ENCODE data around the gene UGT1A9. TPM values are rescaled to one million over a fixed set of nuclear protein-coding genes. Genes with fewer than 3 reads are reported as not detected.

UGT1A9 gene
- total and polyA plus RNA-seq, 2 experiments from 2014 or later = not detected

DNA sequence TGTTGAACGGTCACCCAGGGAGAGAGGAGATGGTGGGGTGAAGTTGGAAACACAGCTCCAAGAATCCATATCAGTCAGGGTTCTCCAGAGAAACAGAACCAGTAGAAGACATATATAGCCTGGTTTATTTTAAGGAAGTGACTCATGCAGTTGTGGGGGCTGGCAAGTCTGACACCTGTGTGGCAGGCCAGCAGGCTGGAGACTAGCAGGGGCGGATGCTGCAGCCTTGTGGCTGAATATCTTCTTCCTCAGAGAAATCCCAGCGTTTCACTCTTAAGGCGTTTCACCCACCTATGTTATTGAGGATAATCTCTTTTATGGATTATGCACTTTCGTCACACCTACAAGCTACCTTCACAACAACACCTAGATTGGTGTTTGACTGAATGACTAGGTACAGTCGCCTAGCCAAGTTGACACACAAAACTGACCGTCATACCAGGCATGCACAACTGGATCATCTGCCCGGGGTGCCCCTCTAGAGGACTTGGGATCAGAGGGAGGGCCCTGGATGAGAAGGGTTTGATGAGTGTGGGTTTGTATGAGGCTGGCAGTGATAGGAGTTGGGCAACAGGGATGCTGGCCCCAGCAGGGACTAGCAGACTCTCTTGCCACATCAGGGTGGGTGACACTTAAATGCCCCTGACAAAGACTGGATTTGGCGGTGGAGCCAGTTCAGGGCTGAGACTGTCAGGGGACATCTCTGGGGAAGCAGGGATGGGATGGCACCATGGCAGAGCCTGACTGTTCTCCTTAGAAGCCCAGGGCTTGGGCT, 129.8 kb downstream of the UGT1A9 start (continued):
- TF ChIP-seq, protein P1, sequence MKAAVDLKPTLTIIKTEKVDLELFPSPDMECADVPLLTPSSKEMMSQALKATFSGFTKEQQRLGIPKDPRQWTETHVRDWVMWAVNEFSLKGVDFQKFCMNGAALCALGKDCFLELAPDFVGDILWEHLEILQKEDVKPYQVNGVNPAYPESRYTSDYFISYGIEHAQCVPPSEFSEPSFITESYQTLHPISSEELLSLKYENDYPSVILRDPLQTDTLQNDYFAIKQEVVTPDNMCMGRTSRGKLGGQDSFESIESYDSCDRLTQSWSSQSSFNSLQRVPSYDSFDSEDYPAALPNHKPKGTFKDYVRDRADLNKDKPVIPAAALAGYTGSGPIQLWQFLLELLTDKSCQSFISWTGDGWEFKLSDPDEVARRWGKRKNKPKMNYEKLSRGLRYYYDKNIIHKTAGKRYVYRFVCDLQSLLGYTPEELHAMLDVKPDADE (IDR thresholded peaks at IDR 0.05) = no peak
- TF ChIP-seq NANOG (IDR thresholded peaks at IDR 0.05; ENCODE audit: borderline replicate concordance) = no peak
- TF ChIP-seq ZNF331 (CRISPR knock-in tag; IDR thresholded peaks at IDR 0.05; ENCODE audit: low read depth) = no peak
- TF ChIP-seq, protein P2, sequence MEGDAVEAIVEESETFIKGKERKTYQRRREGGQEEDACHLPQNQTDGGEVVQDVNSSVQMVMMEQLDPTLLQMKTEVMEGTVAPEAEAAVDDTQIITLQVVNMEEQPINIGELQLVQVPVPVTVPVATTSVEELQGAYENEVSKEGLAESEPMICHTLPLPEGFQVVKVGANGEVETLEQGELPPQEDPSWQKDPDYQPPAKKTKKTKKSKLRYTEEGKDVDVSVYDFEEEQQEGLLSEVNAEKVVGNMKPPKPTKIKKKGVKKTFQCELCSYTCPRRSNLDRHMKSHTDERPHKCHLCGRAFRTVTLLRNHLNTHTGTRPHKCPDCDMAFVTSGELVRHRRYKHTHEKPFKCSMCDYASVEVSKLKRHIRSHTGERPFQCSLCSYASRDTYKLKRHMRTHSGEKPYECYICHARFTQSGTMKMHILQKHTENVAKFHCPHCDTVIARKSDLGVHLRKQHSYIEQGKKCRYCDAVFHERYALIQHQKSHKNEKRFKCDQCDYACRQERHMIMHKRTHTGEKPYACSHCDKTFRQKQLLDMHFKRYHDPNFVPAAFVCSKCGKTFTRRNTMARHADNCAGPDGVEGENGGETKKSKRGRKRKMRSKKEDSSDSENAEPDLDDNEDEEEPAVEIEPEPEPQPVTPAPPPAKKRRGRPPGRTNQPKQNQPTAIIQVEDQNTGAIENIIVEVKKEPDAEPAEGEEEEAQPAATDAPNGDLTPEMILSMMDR (conservative IDR thresholded peaks at IDR 0.05; ENCODE audit: low read depth in 2 of 2) = no peak
- TF ChIP-seq, protein P3, sequence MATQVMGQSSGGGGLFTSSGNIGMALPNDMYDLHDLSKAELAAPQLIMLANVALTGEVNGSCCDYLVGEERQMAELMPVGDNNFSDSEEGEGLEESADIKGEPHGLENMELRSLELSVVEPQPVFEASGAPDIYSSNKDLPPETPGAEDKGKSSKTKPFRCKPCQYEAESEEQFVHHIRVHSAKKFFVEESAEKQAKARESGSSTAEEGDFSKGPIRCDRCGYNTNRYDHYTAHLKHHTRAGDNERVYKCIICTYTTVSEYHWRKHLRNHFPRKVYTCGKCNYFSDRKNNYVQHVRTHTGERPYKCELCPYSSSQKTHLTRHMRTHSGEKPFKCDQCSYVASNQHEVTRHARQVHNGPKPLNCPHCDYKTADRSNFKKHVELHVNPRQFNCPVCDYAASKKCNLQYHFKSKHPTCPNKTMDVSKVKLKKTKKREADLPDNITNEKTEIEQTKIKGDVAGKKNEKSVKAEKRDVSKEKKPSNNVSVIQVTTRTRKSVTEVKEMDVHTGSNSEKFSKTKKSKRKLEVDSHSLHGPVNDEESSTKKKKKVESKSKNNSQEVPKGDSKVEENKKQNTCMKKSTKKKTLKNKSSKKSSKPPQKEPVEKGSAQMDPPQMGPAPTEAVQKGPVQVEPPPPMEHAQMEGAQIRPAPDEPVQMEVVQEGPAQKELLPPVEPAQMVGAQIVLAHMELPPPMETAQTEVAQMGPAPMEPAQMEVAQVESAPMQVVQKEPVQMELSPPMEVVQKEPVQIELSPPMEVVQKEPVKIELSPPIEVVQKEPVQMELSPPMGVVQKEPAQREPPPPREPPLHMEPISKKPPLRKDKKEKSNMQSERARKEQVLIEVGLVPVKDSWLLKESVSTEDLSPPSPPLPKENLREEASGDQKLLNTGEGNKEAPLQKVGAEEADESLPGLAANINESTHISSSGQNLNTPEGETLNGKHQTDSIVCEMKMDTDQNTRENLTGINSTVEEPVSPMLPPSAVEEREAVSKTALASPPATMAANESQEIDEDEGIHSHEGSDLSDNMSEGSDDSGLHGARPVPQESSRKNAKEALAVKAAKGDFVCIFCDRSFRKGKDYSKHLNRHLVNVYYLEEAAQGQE (IDR thresholded peaks at IDR 0.05; ENCODE audit: unreplicated experiment) = no peak
- TF ChIP-seq EZH2 (IDR thresholded peaks at IDR 0.05; ENCODE audit: low read depth, unreplicated experiment) = no peak
- no peak for TF ChIP-seq POLR2AphosphoS5 (IDR thresholded peaks at IDR 0.05; ENCODE audit: low read depth)
- no peak for TF ChIP-seq CREB1 (CRISPR knock-in tag; IDR thresholded peaks at IDR 0.05; ENCODE audit: low read depth)

DNA sequence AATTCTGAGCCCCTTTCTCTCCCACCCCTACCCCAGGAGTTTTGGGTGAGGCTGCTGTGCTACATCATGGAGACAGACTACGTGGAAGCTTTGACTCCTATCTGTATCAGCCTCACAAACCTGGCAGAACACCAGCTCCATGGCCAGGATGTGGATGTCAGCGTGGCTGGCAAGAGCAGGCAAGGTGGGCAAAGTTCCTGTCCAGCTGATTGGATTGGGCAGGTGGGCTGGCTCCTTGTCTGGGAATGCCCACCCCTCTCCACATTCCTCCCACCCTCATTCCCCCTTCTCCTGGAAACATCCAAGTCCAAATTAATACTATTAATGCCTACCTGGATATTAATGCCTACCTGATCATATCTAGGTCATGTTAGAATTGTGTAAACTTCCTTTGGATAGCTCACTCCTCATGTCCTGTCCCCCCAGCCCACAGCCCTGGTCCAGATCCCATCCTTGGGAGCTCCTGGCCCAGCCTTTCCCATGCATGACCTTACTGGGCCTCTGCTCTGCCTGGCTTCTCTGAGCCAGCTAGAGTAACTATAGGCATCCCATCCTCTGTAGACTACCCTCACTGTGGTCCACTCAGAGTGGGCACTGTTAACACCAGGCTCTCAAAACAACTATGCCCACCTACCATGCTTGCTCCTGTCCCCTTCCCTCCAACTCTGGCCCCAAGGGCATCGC, 130.6 kb downstream of the UGT1A9 start:
- H3K9me3 Mint-ChIP-seq = peaks cover 19% of the 10 kb centered on the region
- Histone ChIP-seq H3K4me2 (no peak overlapping the region), H3K4me1 (ENCODE audit: insufficient read depth) (no peaks in the 10 kb centered on the region), H3K27ac (ENCODE audit: low read depth) (no peak overlapping the region), H3K36me3 (ENCODE audit: insufficient read depth) (no peaks in the 10 kb centered on the region), H3K79me2 (replicated peaks; ENCODE audit: insufficient read depth) (no peaks in the 10 kb centered on the region), H3K9me2 (ENCODE audit: insufficient read depth) (no peaks in the 10 kb centered on the region), H3K4me3 (no peak overlapping the region), H3K27me3 (ENCODE audit: insufficient read depth) (no peaks in the 10 kb centered on the region), H4K20me1 (replicated peaks; ENCODE audit: insufficient read depth) (no peaks in the 10 kb centered on the region), H3F3A (replicated peaks; ENCODE audit: low read depth) (no peaks in the 10 kb centered on the region), H2AFZ (no peak overlapping the region)
- no peaks in the 10 kb centered on the region for H3K4me1 Mint-ChIP-seq
- H3K36me3 Mint-ChIP-seq (ENCODE audit: low read depth) = no peaks in the 10 kb centered on the region; the same call in 2 of the 3 replicates
- no peak overlapping the region for H3K4me3 Mint-ChIP-seq
- peaks cover 3% of the 10 kb centered on the region for H3K27me3 Mint-ChIP-seq (ENCODE audit: insufficient read depth, low read depth, poor library complexity)
- no peak overlapping the region for H3K27ac Mint-ChIP-seq
- DNase-seq (ENCODE audit: low spot score) (no peak), ATAC-seq (no peak)
- TF ChIP-seq POLR2AphosphoS5 (IDR thresholded peaks at IDR 0.05; ENCODE audit: low read depth) = no peak
- TF ChIP-seq, protein P2 (conservative IDR thresholded peaks at IDR 0.05; ENCODE audit: low read depth in 2 of 2) = no peak
- TF ChIP-seq ZNF331 (CRISPR knock-in tag; IDR thresholded peaks at IDR 0.05; ENCODE audit: low read depth) = no peak
- TF ChIP-seq JUNB (IDR thresholded peaks at IDR 0.05; ENCODE audit: unreplicated experiment) = no peak
- TF ChIP-seq ZNF114 (CRISPR knock-in tag; IDR thresholded peaks at IDR 0.05) = no peak
- no peak for TF ChIP-seq EZH2phosphoT487 (IDR thresholded peaks at IDR 0.05; ENCODE audit: unreplicated experiment)

Data from GM23338 (cell line).